Measurements from ENCODE around the gene KIAA1755.

KIAA1755 gene

GRCh38 chr20:38186788-38187221 is 73.7 kb downstream of the KIAA1755 start:
- no peak overlapping the region for H3K9ac ChIP-seq (ENCODE audit: low read depth in 1 of 2, low read length in 2 of 2)
- no peaks in the 10 kb centered on the region for H3K4me1 ChIP-seq (ENCODE audit: control insufficient read depth in 2 of 2, insufficient read depth in 2 of 2, low read length in 2 of 2)
- H3K9me3 ChIP-seq (ENCODE audit: control insufficient read depth in 2 of 2, low read length in 2 of 2), result no peaks in the 10 kb centered on the region
- no peaks in the 10 kb centered on the region for H3K27me3 ChIP-seq (ENCODE audit: control insufficient read depth in 2 of 2, insufficient read depth in 2 of 2, low read length in 2 of 2)
- no peak overlapping the region for H3K4me3 ChIP-seq (ENCODE audit: low read length in 2 of 2)
- H3K27ac ChIP-seq (ENCODE audit: low read depth in 2 of 2, low read length in 2 of 2), result no peak overlapping the region
- H3K36me3 ChIP-seq (ENCODE audit: control insufficient read depth in 2 of 2, insufficient read depth in 2 of 2, low read length in 2 of 2), result no peaks in the 10 kb centered on the region

DNA sequence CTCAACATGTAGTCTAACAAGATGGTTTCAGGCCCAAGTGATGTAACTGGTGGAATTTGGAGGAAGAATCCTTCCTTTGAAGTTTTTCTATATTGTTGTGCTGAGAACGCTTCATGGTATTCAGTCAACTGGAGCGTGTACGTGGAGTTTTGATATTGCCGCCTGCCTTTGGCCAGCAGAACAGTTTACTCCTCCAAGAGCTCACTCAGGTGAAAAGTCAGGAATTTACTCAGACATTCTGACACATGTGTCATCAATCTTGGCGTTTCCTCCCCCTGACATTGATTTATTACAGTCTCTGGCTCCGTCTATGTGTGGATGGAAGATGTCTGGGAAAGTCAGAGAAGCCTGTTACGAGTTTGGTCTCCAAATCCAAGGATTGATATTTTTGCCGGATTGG is 76.4 kb downstream of the KIAA1755 start:
- H3K27me3 ChIP-seq (ENCODE audit: control insufficient read depth in 2 of 2, insufficient read depth in 2 of 2, low read length in 2 of 2), result no peaks in the 10 kb centered on the region
- no peaks in the 10 kb centered on the region for H3K4me1 ChIP-seq (ENCODE audit: control insufficient read depth in 2 of 2, insufficient read depth in 2 of 2, low read length in 2 of 2)
- no peak overlapping the region for H3K27ac ChIP-seq (ENCODE audit: low read depth in 2 of 2, low read length in 2 of 2)
- no peak overlapping the region for H3K4me3 ChIP-seq (ENCODE audit: low read length in 2 of 2)
- H3K9ac ChIP-seq (ENCODE audit: low read depth in 1 of 2, low read length in 2 of 2), result no peak overlapping the region
- no peaks in the 10 kb centered on the region for H3K9me3 ChIP-seq (ENCODE audit: control insufficient read depth in 2 of 2, low read length in 2 of 2)
- no peaks in the 10 kb centered on the region for H3K36me3 ChIP-seq (ENCODE audit: control insufficient read depth in 2 of 2, insufficient read depth in 2 of 2, low read length in 2 of 2)

DNA sequence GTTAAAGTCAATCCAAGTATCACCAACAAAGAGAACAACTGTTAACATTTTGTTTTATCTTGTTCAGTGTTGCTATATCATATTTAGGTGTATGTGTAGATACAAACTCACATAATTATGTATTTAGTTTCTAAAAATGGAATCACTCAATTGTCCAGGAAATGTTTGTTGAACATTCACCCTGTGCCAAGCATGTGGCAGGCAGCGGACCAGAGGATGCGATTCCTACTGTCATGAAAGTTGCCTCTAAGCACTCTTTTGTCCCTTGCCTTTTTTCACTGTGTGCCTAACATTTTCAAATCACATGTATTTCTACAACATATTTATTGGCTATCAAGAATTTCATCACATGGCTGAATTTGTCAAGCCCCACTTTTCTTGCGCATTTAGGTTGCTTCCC is 78.6 kb downstream of the KIAA1755 start:
- Histone ChIP-seq H3K27me3 (ENCODE audit: control insufficient read depth in 2 of 2, insufficient read depth in 2 of 2, low read length in 2 of 2) (no peaks in the 10 kb centered on the region), H3K4me1 (ENCODE audit: control insufficient read depth in 2 of 2, insufficient read depth in 2 of 2, low read length in 2 of 2) (no peaks in the 10 kb centered on the region), H3K36me3 (ENCODE audit: control insufficient read depth in 2 of 2, insufficient read depth in 2 of 2, low read length in 2 of 2) (no peaks in the 10 kb centered on the region), H3K9ac (ENCODE audit: low read depth in 1 of 2, low read length in 2 of 2) (no peak overlapping the region), H3K27ac (ENCODE audit: low read depth in 2 of 2, low read length in 2 of 2) (no peak overlapping the region), H3K9me3 (ENCODE audit: control insufficient read depth in 2 of 2, low read length in 2 of 2) (no peaks in the 10 kb centered on the region), H3K4me3 (ENCODE audit: low read length in 2 of 2) (no peak overlapping the region)

- no peaks in the 10 kb centered on the region for H3K36me3 ChIP-seq (ENCODE audit: control insufficient read depth in 2 of 2, insufficient read depth in 2 of 2, low read length in 2 of 2)
- no peaks in the 10 kb centered on the region for H3K27me3 ChIP-seq (ENCODE audit: control insufficient read depth in 2 of 2, insufficient read depth in 2 of 2, low read length in 2 of 2)
- H3K27ac ChIP-seq (ENCODE audit: low read depth in 2 of 2, low read length in 2 of 2), result no peak overlapping the region
- no peaks in the 10 kb centered on the region for H3K9me3 ChIP-seq (ENCODE audit: control insufficient read depth in 2 of 2, low read length in 2 of 2)
- H3K4me3 ChIP-seq (ENCODE audit: low read length in 2 of 2), result no peak overlapping the region
- no peaks in the 10 kb centered on the region for H3K4me1 ChIP-seq (ENCODE audit: control insufficient read depth in 2 of 2, insufficient read depth in 2 of 2, low read length in 2 of 2)
- H3K9ac ChIP-seq (ENCODE audit: low read depth in 1 of 2, low read length in 2 of 2), result no peak overlapping the region
These were observed 79.2 kb downstream of the KIAA1755 start for GRCh38 chr20:38181207-38181801.

GRCh38 chr20:38180781-38181180 is 79.8 kb downstream of the KIAA1755 start:
- no peak overlapping the region for H3K27ac ChIP-seq (ENCODE audit: low read depth in 2 of 2, low read length in 2 of 2)
- H3K36me3 ChIP-seq (ENCODE audit: control insufficient read depth in 2 of 2, insufficient read depth in 2 of 2, low read length in 2 of 2), result no peaks in the 10 kb centered on the region
- H3K4me1 ChIP-seq (ENCODE audit: control insufficient read depth in 2 of 2, insufficient read depth in 2 of 2, low read length in 2 of 2), result no peaks in the 10 kb centered on the region
- no peaks in the 10 kb centered on the region for H3K27me3 ChIP-seq (ENCODE audit: control insufficient read depth in 2 of 2, insufficient read depth in 2 of 2, low read length in 2 of 2)
- H3K4me3 ChIP-seq (ENCODE audit: low read length in 2 of 2), result no peak overlapping the region
- H3K9me3 ChIP-seq (ENCODE audit: control insufficient read depth in 2 of 2, low read length in 2 of 2), result no peaks in the 10 kb centered on the region
- no peak overlapping the region for H3K9ac ChIP-seq (ENCODE audit: low read depth in 1 of 2, low read length in 2 of 2)

DNA sequence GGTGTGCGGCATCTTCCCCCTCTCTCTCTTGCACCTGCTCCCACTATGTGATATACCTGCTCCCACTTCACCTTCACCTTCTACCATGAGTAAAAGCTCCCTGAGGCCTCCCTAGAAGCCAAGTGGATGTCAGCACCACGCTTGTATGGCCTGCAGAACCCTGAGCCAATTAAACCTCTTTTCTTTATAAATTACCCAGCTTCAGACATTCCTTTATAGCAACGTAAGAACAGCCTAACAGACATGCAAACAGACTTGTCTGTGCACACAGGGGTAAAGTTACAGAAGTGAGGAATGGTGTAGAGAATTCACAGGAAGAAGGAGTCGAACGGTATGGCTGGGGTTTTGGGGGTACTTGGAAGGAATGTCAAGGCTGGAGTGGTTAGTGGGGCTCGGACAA is 80.7 kb downstream of the KIAA1755 start:
- Histone ChIP-seq H3K4me1 (ENCODE audit: control insufficient read depth in 2 of 2, insufficient read depth in 2 of 2, low read length in 2 of 2) (no peaks in the 10 kb centered on the region), H3K27me3 (ENCODE audit: control insufficient read depth in 2 of 2, insufficient read depth in 2 of 2, low read length in 2 of 2) (no peaks in the 10 kb centered on the region), H3K27ac (ENCODE audit: low read depth in 2 of 2, low read length in 2 of 2) (no peak overlapping the region), H3K9me3 (ENCODE audit: control insufficient read depth in 2 of 2, low read length in 2 of 2) (no peaks in the 10 kb centered on the region), H3K9ac (ENCODE audit: low read depth in 1 of 2, low read length in 2 of 2) (no peak overlapping the region), H3K4me3 (ENCODE audit: low read length in 2 of 2) (no peak overlapping the region), H3K36me3 (ENCODE audit: control insufficient read depth in 2 of 2, insufficient read depth in 2 of 2, low read length in 2 of 2) (no peaks in the 10 kb centered on the region)

GRCh38 chr20:38178581-38178980 is 82.0 kb downstream of the KIAA1755 start:
- Histone ChIP-seq H3K4me3 (ENCODE audit: low read length in 2 of 2) (no peak overlapping the region), H3K36me3 (ENCODE audit: control insufficient read depth in 2 of 2, insufficient read depth in 2 of 2, low read length in 2 of 2) (no peaks in the 10 kb centered on the region), H3K27me3 (ENCODE audit: control insufficient read depth in 2 of 2, insufficient read depth in 2 of 2, low read length in 2 of 2) (no peaks in the 10 kb centered on the region), H3K9me3 (ENCODE audit: control insufficient read depth in 2 of 2, low read length in 2 of 2) (no peaks in the 10 kb centered on the region), H3K27ac (ENCODE audit: low read depth in 2 of 2, low read length in 2 of 2) (no peak overlapping the region), H3K9ac (ENCODE audit: low read depth in 1 of 2, low read length in 2 of 2) (no peak overlapping the region), H3K4me1 (ENCODE audit: control insufficient read depth in 2 of 2, insufficient read depth in 2 of 2, low read length in 2 of 2) (no peaks in the 10 kb centered on the region)

- Histone ChIP-seq H3K4me1 (ENCODE audit: control insufficient read depth in 2 of 2, insufficient read depth in 2 of 2, low read length in 2 of 2) (no peaks in the 10 kb centered on the region), H3K27me3 (ENCODE audit: control insufficient read depth in 2 of 2, insufficient read depth in 2 of 2, low read length in 2 of 2) (no peaks in the 10 kb centered on the region), H3K27ac (ENCODE audit: low read depth in 2 of 2, low read length in 2 of 2) (no peak overlapping the region), H3K9me3 (ENCODE audit: control insufficient read depth in 2 of 2, low read length in 2 of 2) (no peaks in the 10 kb centered on the region), H3K9ac (ENCODE audit: low read depth in 1 of 2, low read length in 2 of 2) (no peak overlapping the region), H3K36me3 (ENCODE audit: control insufficient read depth in 2 of 2, insufficient read depth in 2 of 2, low read length in 2 of 2) (no peaks in the 10 kb centered on the region), H3K4me3 (ENCODE audit: low read length in 2 of 2) (no peak overlapping the region)
These were observed 82.5 kb downstream of the KIAA1755 start for GRCh38 chr20:38178065-38178491.

DNA sequence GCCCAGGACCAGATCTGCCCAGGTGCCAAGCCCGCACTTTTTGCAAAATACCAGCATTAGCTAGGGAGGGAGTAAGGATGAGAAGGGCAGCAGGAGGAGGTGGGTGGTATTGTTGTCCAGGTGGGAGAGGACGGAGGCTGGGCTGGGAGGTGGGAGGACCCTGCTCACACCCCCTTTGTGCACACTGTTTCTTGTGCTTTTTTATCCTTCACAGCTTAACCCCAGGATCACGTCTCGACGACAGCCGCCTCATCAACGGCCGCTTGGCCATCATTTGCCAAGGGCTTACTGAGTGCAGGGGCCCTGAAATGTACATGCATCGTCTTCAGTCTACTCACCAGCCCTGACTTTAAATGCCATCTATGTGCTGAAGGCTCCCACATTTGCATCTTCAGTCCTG is 83.3 kb downstream of the KIAA1755 start:
- no peak overlapping the region for H3K27ac ChIP-seq (ENCODE audit: low read depth in 2 of 2, low read length in 2 of 2)
- H3K9ac ChIP-seq (ENCODE audit: low read depth in 1 of 2, low read length in 2 of 2), result no peak overlapping the region
- H3K36me3 ChIP-seq (ENCODE audit: control insufficient read depth in 2 of 2, insufficient read depth in 2 of 2, low read length in 2 of 2), result no peaks in the 10 kb centered on the region
- H3K4me1 ChIP-seq (ENCODE audit: control insufficient read depth in 2 of 2, insufficient read depth in 2 of 2, low read length in 2 of 2), result no peaks in the 10 kb centered on the region
- no peaks in the 10 kb centered on the region for H3K27me3 ChIP-seq (ENCODE audit: control insufficient read depth in 2 of 2, insufficient read depth in 2 of 2, low read length in 2 of 2)
- H3K9me3 ChIP-seq (ENCODE audit: control insufficient read depth in 2 of 2, low read length in 2 of 2), result no peaks in the 10 kb centered on the region
- H3K4me3 ChIP-seq (ENCODE audit: low read length in 2 of 2), result no peak overlapping the region

GRCh38 chr20:38175304-38176180 is 85.0 kb downstream of the KIAA1755 start:
- H3K4me1 ChIP-seq (ENCODE audit: control insufficient read depth in 2 of 2, insufficient read depth in 2 of 2, low read length in 2 of 2), result no peaks in the 10 kb centered on the region
- H3K27me3 ChIP-seq (ENCODE audit: control insufficient read depth in 2 of 2, insufficient read depth in 2 of 2, low read length in 2 of 2), result no peaks in the 10 kb centered on the region
- H3K4me3 ChIP-seq (ENCODE audit: low read length in 2 of 2), result no peak overlapping the region
- H3K9me3 ChIP-seq (ENCODE audit: control insufficient read depth in 2 of 2, low read length in 2 of 2), result no peaks in the 10 kb centered on the region
- H3K36me3 ChIP-seq (ENCODE audit: control insufficient read depth in 2 of 2, insufficient read depth in 2 of 2, low read length in 2 of 2), result no peaks in the 10 kb centered on the region
- H3K9ac ChIP-seq (ENCODE audit: low read depth in 1 of 2, low read length in 2 of 2), result no peak overlapping the region
- H3K27ac ChIP-seq (ENCODE audit: low read depth in 2 of 2, low read length in 2 of 2), result no peak overlapping the region

Measured in mucosa of rectum (tissue), 2 donors.